ENCODE measurements around the gene CES5A.

Gene CES5A

GRCh38 chr16:55905651-55906050, 30.5 kb upstream of the CES5A start:
- H3K4me2 ChIP-seq: no peak overlapping the region
- H3K27me3 ChIP-seq (ENCODE audit: insufficient read depth, low read depth): no peaks in the 10 kb centered on the region
- no peaks in the 10 kb centered on the region for H4K20me1 ChIP-seq (ENCODE audit: insufficient read depth)
- no peaks in the 10 kb centered on the region for H3K4me1 ChIP-seq (ENCODE audit: low read depth, poor library complexity, severe bottlenecking)
- no peak for TF ChIP-seq CTCF (conservative IDR thresholded peaks at IDR 0.05; ENCODE audit: low read depth, low read length)
- no peak overlapping the region for H3K27ac ChIP-seq
- no peaks in the 10 kb centered on the region for H3K79me2 ChIP-seq (ENCODE audit: insufficient read depth, low read depth)
- no peak overlapping the region for H2AFZ ChIP-seq (ENCODE audit: low read depth)
- H3K9ac ChIP-seq: no peak overlapping the region
- no peaks in the 10 kb centered on the region for H3K36me3 ChIP-seq (ENCODE audit: insufficient read depth)
- no peak overlapping the region for H3K4me3 ChIP-seq (IDR thresholded peaks at IDR 0.05; ENCODE audit: insufficient read depth, low read depth, low read length)

DNA sequence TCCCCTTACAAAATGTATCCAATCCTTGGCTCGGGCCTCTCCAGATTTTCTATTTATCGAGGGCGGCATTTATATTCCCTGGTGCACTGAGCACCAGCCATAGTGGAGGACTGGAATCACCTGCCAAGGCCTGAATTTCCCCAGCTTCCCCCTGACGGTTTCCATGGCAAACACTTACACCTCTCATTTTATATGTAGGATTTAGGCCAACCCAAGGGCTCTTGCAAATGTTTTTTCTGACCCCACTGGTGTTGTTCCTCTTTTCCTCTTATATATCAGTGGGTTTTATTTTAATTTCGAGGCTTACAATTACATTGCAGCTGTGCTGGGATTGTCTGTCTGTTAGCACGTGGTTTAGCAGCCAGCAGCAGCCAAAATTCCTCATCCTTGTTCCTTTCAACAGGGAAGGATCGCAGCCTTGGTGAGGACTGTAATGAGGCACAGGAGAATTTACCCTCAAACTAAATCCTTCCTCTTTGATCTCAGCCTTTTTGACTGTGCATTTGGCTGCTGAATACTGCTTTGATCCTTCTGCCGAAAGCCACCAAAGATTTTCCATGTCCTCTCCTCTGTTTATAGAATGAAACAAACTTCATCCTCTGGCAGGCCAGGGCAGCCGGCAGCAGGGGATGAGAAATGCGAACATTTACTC, 26.5 kb upstream of the CES5A start:
- Histone ChIP-seq H3K36me3 (ENCODE audit: insufficient read depth) (no peaks in the 10 kb centered on the region), H3K4me3 (IDR thresholded peaks at IDR 0.05; ENCODE audit: insufficient read depth, low read depth, low read length) (no peak overlapping the region), H3K79me2 (ENCODE audit: insufficient read depth, low read depth) (no peaks in the 10 kb centered on the region), H3K9ac (no peak overlapping the region), H4K20me1 (ENCODE audit: insufficient read depth) (no peaks in the 10 kb centered on the region), H3K4me2 (no peak overlapping the region), H3K27ac (no peak overlapping the region), H3K4me1 (ENCODE audit: low read depth, poor library complexity, severe bottlenecking) (no peaks in the 10 kb centered on the region), H3K27me3 (ENCODE audit: insufficient read depth, low read depth) (no peaks in the 10 kb centered on the region), H2AFZ (ENCODE audit: low read depth) (no peak overlapping the region)
- no peak for TF ChIP-seq CTCF (conservative IDR thresholded peaks at IDR 0.05; ENCODE audit: low read depth, low read length)

DNA sequence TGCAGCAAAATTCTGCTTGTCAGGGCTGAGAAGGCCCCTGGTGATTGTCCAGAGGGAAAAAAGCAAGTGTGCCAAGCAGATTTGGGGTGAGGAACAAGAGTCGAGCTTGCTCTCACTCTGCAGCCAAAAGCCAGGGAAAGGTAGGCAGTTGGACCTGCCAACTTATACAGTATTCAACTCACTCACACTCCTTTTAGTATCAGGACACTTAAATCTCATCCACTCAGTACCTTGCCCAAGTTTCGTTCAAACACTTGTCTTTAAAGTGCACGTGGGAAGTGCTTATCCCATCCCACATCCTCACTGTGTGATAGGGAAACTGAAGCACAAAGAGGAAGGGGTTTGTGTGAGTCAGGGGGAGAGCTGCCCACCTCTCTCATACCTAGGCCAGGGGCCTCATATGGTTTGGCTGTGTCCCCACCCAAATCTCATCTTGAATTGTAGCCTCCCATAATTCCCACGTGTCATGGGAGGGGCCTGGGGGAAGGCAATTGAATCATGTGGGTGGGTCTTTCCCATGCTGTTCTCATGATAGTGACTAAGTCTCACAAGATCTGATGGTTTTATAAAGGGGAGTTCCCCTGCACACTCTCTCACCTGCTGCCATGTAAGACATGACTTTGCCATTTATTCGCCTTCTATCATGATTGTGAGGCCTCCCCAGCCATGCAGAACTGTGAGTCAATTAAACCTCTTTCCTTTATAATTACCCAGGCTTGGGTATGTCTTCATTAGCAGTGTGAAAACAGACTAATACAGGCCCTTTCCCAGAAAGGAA, 25.6 kb upstream of the CES5A start:
- Histone ChIP-seq H3K36me3 (ENCODE audit: insufficient read depth) (no peaks in the 10 kb centered on the region), H3K79me2 (ENCODE audit: insufficient read depth, low read depth) (no peaks in the 10 kb centered on the region), H3K27me3 (ENCODE audit: insufficient read depth, low read depth) (no peaks in the 10 kb centered on the region), H3K9ac (no peak overlapping the region), H3K4me1 (ENCODE audit: low read depth, poor library complexity, severe bottlenecking) (no peaks in the 10 kb centered on the region), H3K4me3 (IDR thresholded peaks at IDR 0.05; ENCODE audit: insufficient read depth, low read depth, low read length) (no peak overlapping the region), H4K20me1 (ENCODE audit: insufficient read depth) (no peaks in the 10 kb centered on the region), H2AFZ (ENCODE audit: low read depth) (no peak overlapping the region), H3K4me2 (no peak overlapping the region), H3K27ac (no peak overlapping the region)
- TF ChIP-seq CTCF (conservative IDR thresholded peaks at IDR 0.05; ENCODE audit: low read depth, low read length): no peak

- Histone ChIP-seq H3K27me3 (ENCODE audit: insufficient read depth, low read depth) (no peaks in the 10 kb centered on the region), H3K79me2 (ENCODE audit: insufficient read depth, low read depth) (no peaks in the 10 kb centered on the region), H4K20me1 (ENCODE audit: insufficient read depth) (no peaks in the 10 kb centered on the region), H3K4me1 (ENCODE audit: low read depth, poor library complexity, severe bottlenecking) (no peaks in the 10 kb centered on the region), H3K27ac (no peak overlapping the region), H3K36me3 (ENCODE audit: insufficient read depth) (no peaks in the 10 kb centered on the region), H3K4me3 (IDR thresholded peaks at IDR 0.05; ENCODE audit: insufficient read depth, low read depth, low read length) (no peak overlapping the region), H3K9ac (no peak overlapping the region), H3K4me2 (no peak overlapping the region), H2AFZ (ENCODE audit: low read depth) (no peak overlapping the region)
- no peak for TF ChIP-seq CTCF (conservative IDR thresholded peaks at IDR 0.05; ENCODE audit: low read depth, low read length)
Observed at GRCh38 chr16:55899857-55900256, 24.7 kb upstream of the CES5A start.
